ENCODE data around the gene OSBPL9.

DNA sequence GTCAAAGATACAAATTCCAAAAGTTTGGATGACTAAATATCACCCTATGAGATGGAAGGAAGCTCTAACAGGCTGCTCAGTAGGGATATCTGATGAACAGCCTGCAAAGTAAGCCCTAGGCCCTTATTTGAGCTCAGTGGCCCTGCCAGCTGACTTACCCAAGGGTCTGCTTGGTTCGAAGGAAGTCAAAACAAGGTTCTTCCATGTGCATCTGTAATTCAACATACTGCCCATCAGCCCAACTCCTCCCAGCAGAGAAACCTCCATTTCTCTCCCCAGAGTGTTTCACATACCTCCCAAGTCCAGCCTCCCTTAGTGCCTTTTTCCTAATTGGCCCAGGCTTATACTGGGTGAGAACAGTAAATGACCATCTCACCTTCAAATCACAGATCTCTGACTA lies 175.0 kb downstream of the OSBPL9 start:
- TF ChIP-seq, protein P1, sequence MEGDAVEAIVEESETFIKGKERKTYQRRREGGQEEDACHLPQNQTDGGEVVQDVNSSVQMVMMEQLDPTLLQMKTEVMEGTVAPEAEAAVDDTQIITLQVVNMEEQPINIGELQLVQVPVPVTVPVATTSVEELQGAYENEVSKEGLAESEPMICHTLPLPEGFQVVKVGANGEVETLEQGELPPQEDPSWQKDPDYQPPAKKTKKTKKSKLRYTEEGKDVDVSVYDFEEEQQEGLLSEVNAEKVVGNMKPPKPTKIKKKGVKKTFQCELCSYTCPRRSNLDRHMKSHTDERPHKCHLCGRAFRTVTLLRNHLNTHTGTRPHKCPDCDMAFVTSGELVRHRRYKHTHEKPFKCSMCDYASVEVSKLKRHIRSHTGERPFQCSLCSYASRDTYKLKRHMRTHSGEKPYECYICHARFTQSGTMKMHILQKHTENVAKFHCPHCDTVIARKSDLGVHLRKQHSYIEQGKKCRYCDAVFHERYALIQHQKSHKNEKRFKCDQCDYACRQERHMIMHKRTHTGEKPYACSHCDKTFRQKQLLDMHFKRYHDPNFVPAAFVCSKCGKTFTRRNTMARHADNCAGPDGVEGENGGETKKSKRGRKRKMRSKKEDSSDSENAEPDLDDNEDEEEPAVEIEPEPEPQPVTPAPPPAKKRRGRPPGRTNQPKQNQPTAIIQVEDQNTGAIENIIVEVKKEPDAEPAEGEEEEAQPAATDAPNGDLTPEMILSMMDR (IDR thresholded peaks at IDR 0.05) = no peak
- TF ChIP-seq POLR2A (IDR thresholded peaks at IDR 0.05) = no peak
